H1 (cell line): Measurements from ENCODE around the gene NSDHL. TPM values are rescaled to one million over a fixed set of nuclear protein-coding genes. Genes with fewer than 3 reads are reported as not detected.

Source experiments
- CTCF ChIA-PET: fragments of 300-600 bp; sonication (Branson Sonifier 250); formaldehyde crosslinking; loops from one replicate; lab custom pipeline; 2021; ENCODE audit not compliant: partially characterized antibody; lab: Charles Lee
- POLR2A ChIA-PET: fragments of 300-600 bp; sonication (Branson Sonifier 250); formaldehyde crosslinking; loops from one replicate; lab custom pipeline; 2021; ENCODE audit warnings: inconsistent platforms; ENCODE audit not compliant: partially characterized antibody; lab: Charles Lee
- DNase-seq, 2 experiments: peaks; one replicate each; pipeline versions ENCODE4 v3.0.0 to v3.0.0-alpha.2; 2010 to 2022; ENCODE audit warnings: low spot score in 2 of 2, low read depth in 1 of 2, mixed read lengths in 1 of 2
- FAIRE-seq: peaks from 2 replicates; lab custom pipeline; 2011; peaks lifted over from hg19 to GRCh38; lab: Jason Lieb, UNC
- H2AFZ ChIP-seq: 2 replicates; pipeline ENCODE4 v1.8.1; 2012; ENCODE audit warnings: low read length, inconsistent platforms
- H2AK5ac ChIP-seq: 2 replicates; pipeline ENCODE4 v1.6.1; 2013; ENCODE audit warnings: low read depth, low read length
- H2BK120ac ChIP-seq: replicated peaks from 2 replicates; pipeline ENCODE3; 2013; ENCODE audit warnings: low read depth, low read length, inconsistent platforms
- H2BK12ac ChIP-seq: 2 replicates; pipeline ENCODE4 v1.6.1; 2013; ENCODE audit warnings: low read depth, low read length
- H2BK15ac ChIP-seq: 2 replicates; pipeline ENCODE4 v1.6.1; 2013; ENCODE audit warnings: low read length
- H2BK20ac ChIP-seq: 2 replicates; pipeline ENCODE4 v1.6.1; 2013; ENCODE audit warnings: low read length
- H2BK5ac ChIP-seq: 2 replicates; pipeline ENCODE4 v1.6.1; 2013; ENCODE audit warnings: low read depth, low read length
- H3K14ac ChIP-seq: 2 replicates; pipeline ENCODE4 v1.6.1; 2013; ENCODE audit warnings: inconsistent platforms; ENCODE audit not compliant: insufficient read length
- H3K18ac ChIP-seq: 2 replicates; pipeline ENCODE4 v1.6.1; 2013; ENCODE audit warnings: low read length; ENCODE audit errors: extremely low read depth
- H3K23ac ChIP-seq: 2 replicates; pipeline ENCODE4 v1.6.1; 2013; ENCODE audit warnings: inconsistent platforms; ENCODE audit not compliant: insufficient read length
- H3K23me2 ChIP-seq: 2 replicates; pipeline ENCODE4 v1.6.1; 2013; ENCODE audit warnings: low read depth, low read length
- H3K27ac ChIP-seq: 2 replicates; pipeline ENCODE4 v1.6.1; 2011; ENCODE audit warnings: low read depth, low read length, inconsistent platforms
- H3K27me3 ChIP-seq, 4 experiments: replicated peaks in 1 of 4; 1 replicate in 1 of 4; 2 replicates in 3 of 4; pipeline versions ENCODE4 v1.6.1 to v1.8.1; 2011 to 2013; ENCODE audit warnings: low read length in 3 of 4, mild to moderate bottlenecking in 3 of 4, inconsistent platforms in 2 of 4, mixed read lengths in 2 of 4, moderate library complexity in 1 of 4; ENCODE audit not compliant: control insufficient read depth in 3 of 4, insufficient read depth in 3 of 4; ENCODE audit errors: extremely low read depth in 1 of 4
- H3K36me3 ChIP-seq, 4 experiments: 2 replicates each; pipeline versions ENCODE4 v1.6.1 to v1.8.1; 2011 to 2013; ENCODE audit warnings: mild to moderate bottlenecking in 4 of 4, low read length in 3 of 4, moderate library complexity in 2 of 4, control low read depth in 1 of 4, inconsistent platforms in 1 of 4; ENCODE audit not compliant: insufficient read depth in 4 of 4, control insufficient read depth in 2 of 4
- H3K4ac ChIP-seq: replicated peaks from 2 replicates; pipeline ENCODE3; 2013; ENCODE audit warnings: low read length, low read depth, mixed read lengths, inconsistent platforms; ENCODE audit not compliant: insufficient read length
- H3K4me1 ChIP-seq, 4 experiments: replicated peaks in 1 of 4; 1 replicate in 1 of 4; 2 replicates in 3 of 4; pipeline versions ENCODE4 v1.6.1 to v1.8.1; 2011 to 2013; ENCODE audit warnings: low read length in 3 of 4, inconsistent platforms in 2 of 4, mixed read lengths in 1 of 4; ENCODE audit not compliant: insufficient read depth in 4 of 4, control insufficient read depth in 3 of 4
- H3K4me2 ChIP-seq, 2 experiments: 2 replicates each; pipeline versions ENCODE4 v1.6.1 to v1.8.1; 2011 to 2013; ENCODE audit warnings: low read depth in 2 of 2, low read length in 2 of 2, control low read depth in 1 of 2, inconsistent platforms in 1 of 2, mild to moderate bottlenecking in 1 of 2; ENCODE audit not compliant: insufficient read depth in 1 of 2
- H3K4me3 ChIP-seq, 4 experiments: fragments of 200-600, 300-600 bp in 1 of 4; sonication (generic), shearing (Covaris generic), sonication (Bioruptor Twin) in 1 of 4; 2 replicates each; pipeline versions ENCODE4 v1.5.1 to v1.8.1; 2011 to 2016; ENCODE audit warnings: low read length in 4 of 4, low read depth in 3 of 4, control low read depth in 2 of 4, inconsistent platforms in 2 of 4, mild to moderate bottlenecking in 2 of 4, mixed read lengths in 1 of 4, moderate library complexity in 1 of 4; ENCODE audit not compliant: insufficient read depth in 2 of 4; ENCODE audit errors: extremely low read depth in 1 of 4
- H3K56ac ChIP-seq: replicated peaks from 2 replicates; pipeline ENCODE3; 2013; ENCODE audit warnings: low read depth, mild to moderate bottlenecking, mixed read lengths, low read length, inconsistent platforms; ENCODE audit not compliant: insufficient read length
- H3K79me1 ChIP-seq: 2 replicates; pipeline ENCODE4 v1.6.1; 2013; ENCODE audit warnings: low read depth, low read length, control low read depth
- H3K79me2 ChIP-seq, 2 experiments: 2 replicates each; pipeline versions ENCODE4 v1.6.1 to v1.8.1; 2012 to 2013; ENCODE audit warnings: low read length in 2 of 2, mild to moderate bottlenecking in 2 of 2, inconsistent platforms in 1 of 2; ENCODE audit not compliant: insufficient read depth in 2 of 2, control insufficient read depth in 1 of 2
- H3K9ac ChIP-seq, 4 experiments: replicated peaks in 1 of 4; 1 replicate in 1 of 4; 2 replicates in 3 of 4; pipeline versions ENCODE4 v1.6.1 to v1.8.1; 2011 to 2013; ENCODE audit warnings: low read depth in 3 of 4, low read length in 3 of 4, control low read depth in 2 of 4, mild to moderate bottlenecking in 2 of 4, moderate library complexity in 2 of 4, inconsistent platforms in 1 of 4; ENCODE audit errors: extremely low read depth in 1 of 4
- H3K9me3 ChIP-seq, 2 experiments: 2 replicates each; pipeline versions ENCODE4 v1.6.1 to v1.8.1; 2012 to 2013; ENCODE audit warnings: mild to moderate bottlenecking in 2 of 2, moderate library complexity in 2 of 2, control low read depth in 1 of 2, inconsistent platforms in 1 of 2, low read depth in 1 of 2, low read length in 1 of 2, mixed read lengths in 1 of 2; ENCODE audit not compliant: insufficient read depth in 2 of 2
- H4K20me1 ChIP-seq, 2 experiments: replicated peaks in 1 of 2; 2 replicates each; pipeline versions ENCODE3 to v1.8.1; 2011 to 2013; ENCODE audit warnings: inconsistent platforms in 2 of 2, low read length in 2 of 2, mild to moderate bottlenecking in 1 of 2; ENCODE audit not compliant: insufficient read depth in 2 of 2, control insufficient read depth in 1 of 2
- H4K5ac ChIP-seq: 2 replicates; pipeline ENCODE4 v1.6.1; 2013; ENCODE audit warnings: low read length, low read depth, mixed read lengths, inconsistent platforms; ENCODE audit not compliant: insufficient read length
- H4K8ac ChIP-seq: 2 replicates; pipeline ENCODE4 v1.8.0; 2013; ENCODE audit warnings: mild to moderate bottlenecking, moderate library complexity, low read length, inconsistent platforms; ENCODE audit not compliant: insufficient read depth; ENCODE audit errors: extremely low read depth
- H4K91ac ChIP-seq: replicated peaks from 2 replicates; pipeline ENCODE3; 2013; ENCODE audit warnings: low read length, mixed read lengths, inconsistent platforms; ENCODE audit not compliant: insufficient read length
- ATF3 ChIP-seq: IDR thresholded peaks from 2 replicates; pipeline ENCODE4 v1.6.1; 2011; ENCODE audit warnings: low read depth, mild to moderate bottlenecking, low read length; ENCODE audit not compliant: insufficient read depth
- BRCA1 ChIP-seq: IDR thresholded peaks from 2 replicates; pipeline ENCODE4 v1.6.1; 2012; ENCODE audit warnings: low read depth, low read length, improper control_type of control experiment
- CBX8 ChIP-seq: fragments of 300-800, 300-1000 bp; sonication (generic); IDR thresholded peaks from 2 replicates; pipeline ENCODE4 v1.7.1; 2016; ENCODE audit warnings: low read depth, low read length, borderline replicate concordance
- CHD1 ChIP-seq: IDR thresholded peaks from 2 replicates; pipeline ENCODE4 v1.6.1; 2012; ENCODE audit warnings: low read depth, low read length, improper control_type of control experiment
- CHD2 ChIP-seq: IDR thresholded peaks from 2 replicates; pipeline ENCODE4 v1.6.1; 2012; ENCODE audit warnings: low read length, improper control_type of control experiment
- EZH2 ChIP-seq: fragments of 200-600 bp; sonication (generic); IDR thresholded peaks from 2 replicates; pipeline ENCODE4 v1.7.1; 2012; ENCODE audit warnings: low read depth, mild to moderate bottlenecking, moderate library complexity, low read length, inconsistent platforms; ENCODE audit not compliant: severe bottlenecking
- JUND ChIP-seq: IDR thresholded peaks from 2 replicates; pipeline ENCODE4 v1.6.1; 2011; ENCODE audit warnings: mild to moderate bottlenecking, improper control_type of control experiment, low read length
- RNF2 ChIP-seq: fragments of 200-900, 300-1000 bp; sonication (generic); IDR thresholded peaks from 2 replicates; pipeline ENCODE4 v1.7.1; 2016; ENCODE audit warnings: borderline replicate concordance, low read depth, mild to moderate bottlenecking, antibody characterized with exemption, low read length; ENCODE audit not compliant: poor library complexity, severe bottlenecking; ENCODE audit errors: missing control alignments
- SP1 ChIP-seq: IDR thresholded peaks from 2 replicates; pipeline ENCODE4 v1.6.1; 2011; ENCODE audit warnings: low read depth, low read length
- WGBS, 2 experiments: shearing (Covaris generic) in 1 of 2; methylation state at CpG; one replicate each; pipeline versions ENCODE4 v1.1.6 to v1.1.7; 2013 to 2015; ENCODE audit warnings: low lambda C conversion rate in 2 of 2, mixed read lengths in 2 of 2, inconsistent platforms in 1 of 2, low coverage in 1 of 2, missing lambda C conversion rate in 1 of 2; ENCODE audit not compliant: insufficient replicate concordance in 2 of 2, insufficient coverage in 1 of 2, insufficient read length in 1 of 2; ENCODE audit errors: extremely low coverage in 1 of 2, missing lambda C conversion rate in 1 of 2; 5-methylcytosine and 5-hydroxymethylcytosine counted together
- polyA plus RNA-seq, 7 experiments: library from polyadenylated mRNA; depleted of rRNA in 3 of 7; stranded (reverse) in 5 of 7; unstranded in 2 of 7; fragments of >200 nt in 5 of 7; fragments of 200-250 nt in 2 of 7; gene quantifications; 1 replicate in 5 of 7; 2 replicates in 1 of 7; 4 replicates in 1 of 7; pipeline versions ENCODE4 v1.2.1 to v1.2.3, GENCODE V29; 2011 to 2013; ENCODE audit warnings: missing spikeins in 2 of 7, mixed read lengths in 2 of 7
- total RNA-seq: library from RNA; stranded (reverse); fragmentation: NEBNext Ultra II Directional; extraction: Animal tissue kit (Norgen Biotek cat#: 25700); gene quantifications from 2 replicates; pipeline ENCODE4 v1.2.1, GENCODE V29; 2021

The NSDHL gene
- total and polyA plus RNA-seq, 2 of the 8 experiments (the other 6 are each of a cell fraction or from before 2014, with no cell fraction given): 31.5 to 34.6 TPM

GRCh38 chrX:152833378-152833777 lies 2.5 kb downstream of the NSDHL start:
- 90% methylated on average over 3 of the region's 4 CpGs; no CpG with 5 or more reads in 1 of the 2 experiments for WGBS, 2 experiments
- H4K8ac ChIP-seq: no peak overlapping the region
- FAIRE-seq (no peak), DNase-seq (no peak)
- no peak overlapping the region for H2BK120ac ChIP-seq
- H3K9me3 ChIP-seq: no peaks in the 10 kb centered on the region
- no peak overlapping the region for H2BK5ac ChIP-seq
- 0 out of 7 replicates have a peak, but pooled peaks cover 0 to 3% (median 0%) of the 10 kb centered on the region in 4 experiments for H3K4me1 ChIP-seq
- no peak overlapping the region for H3K18ac ChIP-seq
- H3K79me1 ChIP-seq: no peaks in the 10 kb centered on the region; the same call in none of the 2 replicates
- no peak overlapping the region for H2AFZ ChIP-seq
- POLR2A ChIA-PET: no interaction called here
- CTCF ChIA-PET: interaction anchor here (1.0 to 1.8 kb wide), 2 partner anchors 12 to 72 kb away, joined by 4 read pairs; no protein-coding TSS in a partner anchor
- H3K23ac ChIP-seq: no peak overlapping the region
- peaks cover 4% of the 10 kb centered on the region; the same call in 1 of the 2 replicates for H3K23me2 ChIP-seq
- no peaks in the 10 kb centered on the region for H3K27me3 ChIP-seq
- H4K5ac ChIP-seq: no peak overlapping the region
- H3K14ac ChIP-seq: no peak overlapping the region
- no peak overlapping the region for H2BK15ac ChIP-seq
- H3K4ac ChIP-seq: no peak overlapping the region
- no peak overlapping the region for H3K4me3 ChIP-seq
- H3K36me3 ChIP-seq: peaks cover 0 to 8% (median 2%) of the 10 kb centered on the region in 4 experiments; a peak in 5 of 8 replicates
- H3K9ac ChIP-seq: no peak overlapping the region
- H3K4me2 ChIP-seq: no peak overlapping the region
- no peak overlapping the region for H2BK20ac ChIP-seq
- no peak overlapping the region for H2BK12ac ChIP-seq
- H4K91ac ChIP-seq: no peak overlapping the region
- no peak overlapping the region for H3K56ac ChIP-seq
- no peak overlapping the region for H2AK5ac ChIP-seq
- no peak overlapping the region for H3K27ac ChIP-seq
- H4K20me1 ChIP-seq: no peaks in the 10 kb centered on the region
- H3K79me2 ChIP-seq: peaks cover 4 to 31% of the 10 kb centered on the region in 2 experiments; a peak in 3 of 4 replicates
- no peak for TF ChIP-seq SP1
- no peak for TF ChIP-seq BRCA1
- TF ChIP-seq EZH2: no peak
- no peak for TF ChIP-seq JUND
- TF ChIP-seq CHD2: no peak
- no peak for TF ChIP-seq ATF3
- no peak for TF ChIP-seq RNF2
- TF ChIP-seq CBX8: no peak
- TF ChIP-seq CHD1: no peak
